WTC11 (cell line): Measurements from ENCODE around the gene MTA3. TPM values are rescaled to one million over a fixed set of nuclear protein-coding genes. Genes with fewer than 3 reads are reported as not detected.
A peak's percentile ranks its signal among the peaks of the same experiment; 100 is the strongest.

Experiments used
- ATF2 ChIP-seq: sonication (generic); formaldehyde crosslinking; IDR thresholded peaks from 2 replicates; pipeline ENCODE4 v1.8.1; 2022; ENCODE audit warnings: low read depth, missing genetic modification reagents, borderline replicate concordance
- CBFB ChIP-seq: sonication (generic); formaldehyde crosslinking; IDR thresholded peaks from 2 replicates; pipeline ENCODE4 v1.8.1; 2022; ENCODE audit warnings: mild to moderate bottlenecking, low read depth, missing genetic modification reagents
- CREM ChIP-seq: sonication (generic); formaldehyde crosslinking; IDR thresholded peaks from 2 replicates; pipeline ENCODE4 v1.8.1; 2022; ENCODE audit warnings: mild to moderate bottlenecking, missing genetic modification reagents, moderate library complexity
- E2F1 ChIP-seq: sonication (generic); formaldehyde crosslinking; IDR thresholded peaks from 2 replicates; pipeline ENCODE4 v1.8.0; 2022; ENCODE audit warnings: mild to moderate bottlenecking, missing genetic modification reagents
- ERG ChIP-seq: fragments of 250-450 bp; sonication (Bioruptor Pico); IDR thresholded peaks from 2 replicates; pipeline ENCODE4 v1.8.0; 2021; ENCODE audit warnings: mild to moderate bottlenecking
- FOXK1 ChIP-seq: sonication (generic); formaldehyde crosslinking; IDR thresholded peaks from 2 replicates; pipeline ENCODE4 v1.8.0; 2022; ENCODE audit warnings: mild to moderate bottlenecking, moderate library complexity, missing genetic modification reagents
- FOXP4 ChIP-seq: sonication (generic); formaldehyde crosslinking; IDR thresholded peaks from 2 replicates; pipeline ENCODE4 v1.8.0; 2022; ENCODE audit warnings: mild to moderate bottlenecking, missing genetic modification reagents
- GRHL2 ChIP-seq: fragments of 250-450 bp; sonication (Bioruptor Pico); IDR thresholded peaks from 2 replicates; pipeline ENCODE4 v1.8.0; 2022; ENCODE audit warnings: mild to moderate bottlenecking, moderate library complexity; ENCODE audit not compliant: insufficient replicate concordance, severe bottlenecking
- HMGXB4 ChIP-seq: sonication (generic); formaldehyde crosslinking; IDR thresholded peaks from 2 replicates; pipeline ENCODE4 v1.8.1; 2023; ENCODE audit warnings: mild to moderate bottlenecking, moderate library complexity, missing genetic modification reagents
- NFATC4 ChIP-seq: fragments of 250-450 bp; sonication (Bioruptor Pico); IDR thresholded peaks from 2 replicates; pipeline ENCODE4 v1.9.0; 2021; ENCODE audit warnings: mild to moderate bottlenecking
- NFE2L1 ChIP-seq: sonication (generic); formaldehyde crosslinking; IDR thresholded peaks from 2 replicates; pipeline ENCODE4 v1.8.1; 2023; ENCODE audit warnings: missing genetic modification reagents
- OVOL2 ChIP-seq: fragments of 250-450 bp; sonication (Bioruptor Pico); IDR thresholded peaks from 2 replicates; pipeline ENCODE4 v1.9.0; 2021; ENCODE audit warnings: mild to moderate bottlenecking, borderline replicate concordance
- RELA ChIP-seq: sonication (generic); formaldehyde crosslinking; IDR thresholded peaks from 2 replicates; pipeline ENCODE4 v1.8.1; 2022; ENCODE audit warnings: missing genetic modification reagents, mild to moderate bottlenecking, borderline replicate concordance
- RORB ChIP-seq: fragments of 250-450 bp; sonication (Bioruptor Pico); IDR thresholded peaks from 2 replicates; pipeline ENCODE4 v1.9.0; 2021; ENCODE audit warnings: mild to moderate bottlenecking
- SMAD3 ChIP-seq: sonication (generic); formaldehyde crosslinking; IDR thresholded peaks from 2 replicates; pipeline ENCODE4 v1.8.0; 2022; ENCODE audit warnings: missing genetic modification reagents, mild to moderate bottlenecking, borderline replicate concordance
- SMAD4 ChIP-seq: sonication (generic); formaldehyde crosslinking; IDR thresholded peaks from 2 replicates; pipeline ENCODE4 v1.8.0; 2022; ENCODE audit warnings: mild to moderate bottlenecking, missing genetic modification reagents
- TEAD1 ChIP-seq: sonication (generic); formaldehyde crosslinking; IDR thresholded peaks from 2 replicates; pipeline ENCODE4 v1.8.0; 2022; ENCODE audit warnings: mild to moderate bottlenecking, missing genetic modification reagents
- TEAD4 ChIP-seq: sonication (generic); formaldehyde crosslinking; IDR thresholded peaks from 2 replicates; pipeline ENCODE4 v1.8.0; 2022; ENCODE audit warnings: mild to moderate bottlenecking, missing genetic modification reagents
- ZBTB21 ChIP-seq: sonication (generic); formaldehyde crosslinking; IDR thresholded peaks from 2 replicates; pipeline ENCODE4 v1.8.1; 2023; ENCODE audit warnings: mild to moderate bottlenecking, missing genetic modification reagents, borderline replicate concordance
- ZBTB43 ChIP-seq: sonication (generic); formaldehyde crosslinking; IDR thresholded peaks from 2 replicates; pipeline ENCODE4 v1.8.1; 2023; ENCODE audit warnings: mild to moderate bottlenecking, missing genetic modification reagents
- ZNF219 ChIP-seq: sonication (generic); formaldehyde crosslinking; IDR thresholded peaks from 2 replicates; pipeline ENCODE4 v1.8.0; 2023; ENCODE audit warnings: missing genetic modification reagents, mild to moderate bottlenecking, borderline replicate concordance
- ZNF263 ChIP-seq: sonication (generic); formaldehyde crosslinking; IDR thresholded peaks from 2 replicates; pipeline ENCODE4 v1.8.1; 2022; ENCODE audit warnings: low read depth, mild to moderate bottlenecking, moderate library complexity, missing genetic modification reagents
- ZNF423 ChIP-seq: fragments of 250-450 bp; sonication (Bioruptor Pico); IDR thresholded peaks from 2 replicates; pipeline ENCODE4 v2.1.2; 2022; ENCODE audit warnings: mild to moderate bottlenecking, moderate library complexity
- ZNF671 ChIP-seq: fragments of 250-450 bp; sonication (Bioruptor Pico); IDR thresholded peaks from 2 replicates; pipeline ENCODE4 v1.8.0; 2021; ENCODE audit warnings: mild to moderate bottlenecking
- total RNA-seq: library from RNA; stranded (reverse); gene quantifications from 3 replicates; pipeline ENCODE4 v1.2.3, GENCODE V29; 2021
- TF ChIP-seq, protein P1 (sequence below): sonication (generic); formaldehyde crosslinking; IDR thresholded peaks from 2 replicates; pipeline ENCODE4 v1.8.1; 2023; ENCODE audit warnings: mild to moderate bottlenecking, missing genetic modification reagents, moderate library complexity
- TF ChIP-seq, protein P2 (sequence below): sonication (generic); formaldehyde crosslinking; IDR thresholded peaks from 2 replicates; pipeline ENCODE4 v1.8.1; 2023; ENCODE audit warnings: mild to moderate bottlenecking, missing genetic modification reagents, moderate library complexity

MTA3 gene
- total RNA-seq, 1 experiment from 2014 or later, result 153 TPM

DNA sequence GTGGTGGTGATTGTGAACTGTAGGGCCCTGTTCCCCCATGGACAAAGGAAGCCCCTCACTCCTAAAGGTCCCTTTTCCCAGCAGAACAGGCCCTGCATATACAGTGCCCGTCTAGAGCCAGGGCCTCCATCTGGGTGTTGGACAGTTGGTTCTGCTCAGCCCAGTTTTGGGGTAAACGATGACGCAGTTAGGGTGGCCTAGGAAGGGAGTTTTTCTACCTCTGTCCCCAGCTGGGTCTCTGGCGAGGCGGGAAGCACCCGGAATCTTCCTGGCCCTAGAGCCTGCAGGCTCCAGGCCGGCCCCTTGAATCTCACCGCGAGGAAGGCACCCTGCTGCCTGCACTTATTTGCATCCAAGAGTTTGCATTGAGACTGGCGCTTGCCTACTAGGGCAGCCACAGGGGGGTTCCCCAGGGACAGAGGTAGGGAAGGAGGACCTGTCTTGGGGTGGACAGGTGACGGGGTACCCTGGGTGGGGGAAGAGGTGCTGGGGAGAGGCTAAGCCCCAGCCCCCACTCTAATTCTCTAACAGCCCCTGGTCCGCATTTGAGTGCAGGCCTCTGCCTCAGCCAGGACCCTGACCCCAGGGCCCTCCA is 529 bp upstream of the MTA3 start (continued):
- TF ChIP-seq, protein P1, sequence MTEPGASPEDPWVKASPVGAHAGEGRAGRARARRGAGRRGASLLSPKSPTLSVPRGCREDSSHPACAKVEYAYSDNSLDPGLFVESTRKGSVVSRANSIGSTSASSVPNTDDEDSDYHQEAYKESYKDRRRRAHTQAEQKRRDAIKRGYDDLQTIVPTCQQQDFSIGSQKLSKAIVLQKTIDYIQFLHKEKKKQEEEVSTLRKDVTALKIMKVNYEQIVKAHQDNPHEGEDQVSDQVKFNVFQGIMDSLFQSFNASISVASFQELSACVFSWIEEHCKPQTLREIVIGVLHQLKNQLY (CRISPR knock-in tag), result no peak
- 0 out of 2 replicates have a peak, but pooled peaks have one; percentile 32 for TF ChIP-seq TEAD1 (CRISPR knock-in tag)
- TF ChIP-seq ATF2 (CRISPR knock-in tag), result no peak
- no peak for TF ChIP-seq NFATC4
- TF ChIP-seq ZBTB43 (CRISPR knock-in tag), result no peak
- no peak for TF ChIP-seq RORB (CRISPR knock-in tag)
- TF ChIP-seq OVOL2 (CRISPR knock-in tag), result no peak
- no peak for TF ChIP-seq ZNF263 (CRISPR knock-in tag)
- TF ChIP-seq ZNF219 (CRISPR knock-in tag), result no peak; the same call in 1 of the 2 replicates
- no peak for TF ChIP-seq CBFB (CRISPR knock-in tag)
- no peak for TF ChIP-seq RELA (CRISPR knock-in tag)
- 0 out of 2 replicates have a peak, but pooled peaks have one; percentile 17 for TF ChIP-seq SMAD3 (CRISPR knock-in tag)
- 0 out of 2 replicates have a peak, but pooled peaks have one; percentile 38 for TF ChIP-seq FOXK1 (CRISPR knock-in tag)
- peak; percentile 81; the same call in 1 of the 2 replicates for TF ChIP-seq ZBTB21 (CRISPR knock-in tag)
- no peak for TF ChIP-seq GRHL2 (CRISPR knock-in tag)
- no peak for TF ChIP-seq TEAD4
- TF ChIP-seq CREM (CRISPR knock-in tag), result no peak
- TF ChIP-seq ZNF671 (CRISPR knock-in tag), result no peak
- TF ChIP-seq SMAD4 (CRISPR knock-in tag), result no peak
- no peak for TF ChIP-seq E2F1
- no peak for TF ChIP-seq NFE2L1 (CRISPR knock-in tag)
- peak; percentile 39; the same call in 1 of the 2 replicates for TF ChIP-seq FOXP4
- TF ChIP-seq, protein P2, sequence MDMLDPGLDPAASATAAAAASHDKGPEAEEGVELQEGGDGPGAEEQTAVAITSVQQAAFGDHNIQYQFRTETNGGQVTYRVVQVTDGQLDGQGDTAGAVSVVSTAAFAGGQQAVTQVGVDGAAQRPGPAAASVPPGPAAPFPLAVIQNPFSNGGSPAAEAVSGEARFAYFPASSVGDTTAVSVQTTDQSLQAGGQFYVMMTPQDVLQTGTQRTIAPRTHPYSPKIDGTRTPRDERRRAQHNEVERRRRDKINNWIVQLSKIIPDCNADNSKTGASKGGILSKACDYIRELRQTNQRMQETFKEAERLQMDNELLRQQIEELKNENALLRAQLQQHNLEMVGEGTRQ (CRISPR knock-in tag), result 0 out of 2 replicates have a peak, but pooled peaks have one; percentile 11
- TF ChIP-seq ZNF423 (CRISPR knock-in tag), result peak; percentile 100
- no peak for TF ChIP-seq ERG (CRISPR knock-in tag)
- no peak for TF ChIP-seq HMGXB4 (CRISPR knock-in tag)
